GM19043 (cell line): ENCODE data around the gene SMIM29.

Experiments
- ATAC-seq: cut with Tn5 transposase; IDR thresholded peaks from one replicate; pipeline ENCODE4 v1.9.1; 2021; ENCODE audit warnings: low read depth; ENCODE audit not compliant: unreplicated experiment

The SMIM29 gene

GRCh38 chr6:34248727-34249468 is at the start of gene SMIM29:
Gene SMIM29, minus strand, starts transcription at chr6:34249006. Its CDS starts 1,215 bp downstream, at chr6:34247791.
- ATAC-seq: peak; percentile 70

GRCh38 chr6:34295721-34296120 is 46.9 kb upstream of the SMIM29 start:
- ATAC-seq: peak; percentile 84

- no peak for ATAC-seq
Observed at GRCh38 chr6:34292954-34293353, 44.1 kb upstream of the SMIM29 start.

- no peak for ATAC-seq
Observed at GRCh38 chr6:34289137-34289536, 40.3 kb upstream of the SMIM29 start.

- no peak for ATAC-seq
Observed at GRCh38 chr6:34288581-34288980, 39.8 kb upstream of the SMIM29 start.

GRCh38 chr6:34285448-34286164 is 36.8 kb upstream of the SMIM29 start:
- ATAC-seq: no peak

GRCh38 chr6:34284563-34285447 is 36.0 kb upstream of the SMIM29 start:
- ATAC-seq: no peak

- no peak for ATAC-seq
Observed at GRCh38 chr6:34281702-34282334, 33.0 kb upstream of the SMIM29 start.

GRCh38 chr6:34280216-34280615 is 31.4 kb upstream of the SMIM29 start:
- ATAC-seq: no peak

GRCh38 chr6:34278833-34279232 is 30.0 kb upstream of the SMIM29 start:
- ATAC-seq: no peak

- no peak for ATAC-seq
Observed at GRCh38 chr6:34277763-34278112, 28.9 kb upstream of the SMIM29 start.

- ATAC-seq: no peak
Observed at GRCh38 chr6:34276881-34277762, 28.3 kb upstream of the SMIM29 start.

GRCh38 chr6:34276191-34276590 is 27.4 kb upstream of the SMIM29 start:
- ATAC-seq: no peak

GRCh38 chr6:34275128-34275804 is 26.5 kb upstream of the SMIM29 start:
- no peak for ATAC-seq

GRCh38 chr6:34274129-34274528 is 25.3 kb upstream of the SMIM29 start:
- no peak for ATAC-seq

GRCh38 chr6:34273242-34273805 is 24.5 kb upstream of the SMIM29 start:
- ATAC-seq: no peak

GRCh38 chr6:34272013-34272926 is 23.5 kb upstream of the SMIM29 start:
- no peak for ATAC-seq
